Measurements from ENCODE around the gene RNF135. TPM values are rescaled to one million over a fixed set of nuclear protein-coding genes. Genes with fewer than 3 reads are reported as not detected.

The RNF135 gene
- total RNA-seq, 1 donor from 2014 or later: 1.2 TPM

DNA sequence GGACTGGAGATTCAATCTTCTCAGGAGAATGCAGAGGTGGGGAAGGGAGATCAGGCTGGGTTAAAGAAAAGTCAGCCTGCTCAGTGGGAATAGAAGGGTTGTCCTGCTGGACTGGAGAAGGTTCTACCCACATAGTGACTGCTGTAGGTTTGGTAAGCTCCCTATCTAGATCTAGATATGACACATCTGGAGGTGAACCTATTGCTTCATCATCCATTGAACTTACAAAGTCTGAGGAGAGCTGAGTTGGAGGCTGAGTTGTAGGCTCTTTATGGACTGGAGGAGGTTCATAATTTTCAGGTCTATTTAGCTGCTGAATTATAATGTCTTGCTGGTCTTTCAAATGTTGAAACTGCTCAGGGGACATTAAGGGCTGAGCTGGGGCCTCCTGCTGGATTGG is 77.9 kb downstream of the RNF135 start:
- DNase-seq (ENCODE audit: low spot score in 2 of 2) (no peak), FAIRE-seq (no peak)

Small RNA genes lying within 50 kb of the gene (small RNA-seq; reads per million reads assigned to genes)
- gene AC138207.3: not detected
- not detected for gene RN7SL138P

Other genes with a start within 250 kb of the RNF135 start
- gene CRLF3, start 146.3 kb upstream of the RNF135 start, total RNA-seq: 15.1 TPM
- gene ATAD5, start 139.1 kb upstream of the RNF135 start, total RNA-seq: 8.6 TPM
- gene TEFM, start 64.8 kb upstream of the RNF135 start, total RNA-seq: 13.0 TPM
- 4.1 TPM for gene ADAP2, start 49.1 kb upstream of the RNF135 start, total RNA-seq
- 96.6 TPM for gene NF1, start 123.9 kb downstream of the RNF135 start, total RNA-seq

Measured in frontal cortex (tissue), 4 donors.